Chondrocyte (in vitro differentiated cells): ENCODE measurements around the gene TMEM184C. TPM values are rescaled to one million over a fixed set of nuclear protein-coding genes. Genes with fewer than 3 reads are reported as not detected.

Experiments
- DNase-seq: peaks from one replicate; pipeline ENCODE4 v3.0.0; 2021; ENCODE audit warnings: mixed read lengths, low spot score
- H3K27ac Mint-ChIP-seq: one replicate; pipeline ENCODE4 v1.8.0; 2021; ENCODE audit warnings: mild to moderate bottlenecking, moderate library complexity, mixed read lengths; ENCODE audit not compliant: unreplicated experiment
- H3K27me3 Mint-ChIP-seq: 2 replicates; pipeline ENCODE4 v1.8.0; 2021; ENCODE audit warnings: low read depth, mixed read lengths
- H3K36me3 Mint-ChIP-seq: 2 replicates; pipeline ENCODE4 v1.8.0; 2021; ENCODE audit warnings: low read depth, mixed read lengths
- H3K4me1 Mint-ChIP-seq: 2 replicates; pipeline ENCODE4 v1.8.0; 2021; ENCODE audit warnings: low read depth, mild to moderate bottlenecking, mixed read lengths
- H3K4me3 Mint-ChIP-seq: one replicate; pipeline ENCODE4 v1.8.0; 2021; ENCODE audit warnings: mild to moderate bottlenecking, moderate library complexity, mixed read lengths; ENCODE audit not compliant: unreplicated experiment
- H3K9me3 Mint-ChIP-seq: 2 replicates; pipeline ENCODE4 v1.8.0; 2021; ENCODE audit warnings: low read depth, mixed read lengths
- total RNA-seq: library from RNA; stranded (reverse); gene quantifications from 3 replicates; pipeline ENCODE4 v1.2.1, GENCODE V29; 2021
- TF ChIP-seq, protein P1 (sequence below): fragments of 200-600 bp; sonication (generic); IDR thresholded peaks from 2 replicates; pipeline ENCODE4 v1.5.0; 2021; ENCODE audit warnings: antibody characterized with exemption, mild to moderate bottlenecking, moderate library complexity

The TMEM184C gene
- total RNA-seq, 1 donor from 2014 or later: 35.3 TPM

DNA sequence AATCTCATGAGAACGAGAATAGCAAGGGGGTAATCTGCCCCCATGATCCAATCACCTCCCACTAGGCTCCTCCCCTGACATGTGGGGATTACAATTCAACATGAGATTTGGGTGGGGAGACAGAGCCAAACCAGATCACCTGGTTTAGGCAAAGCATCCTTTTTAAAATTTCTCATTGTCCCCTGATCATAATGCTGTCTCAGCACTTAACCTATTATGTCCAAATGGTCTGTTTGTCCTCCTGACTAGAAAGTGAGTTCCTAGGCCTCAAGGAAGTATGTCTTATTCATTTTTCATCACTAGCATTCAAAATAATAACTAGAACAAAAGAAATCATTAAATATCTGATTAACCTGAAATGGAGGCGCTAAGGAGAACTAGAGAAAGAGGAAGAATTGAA is 74.6 kb downstream of the TMEM184C start:
- H3K27ac Mint-ChIP-seq: no peak overlapping the region
- TF ChIP-seq, protein P1, sequence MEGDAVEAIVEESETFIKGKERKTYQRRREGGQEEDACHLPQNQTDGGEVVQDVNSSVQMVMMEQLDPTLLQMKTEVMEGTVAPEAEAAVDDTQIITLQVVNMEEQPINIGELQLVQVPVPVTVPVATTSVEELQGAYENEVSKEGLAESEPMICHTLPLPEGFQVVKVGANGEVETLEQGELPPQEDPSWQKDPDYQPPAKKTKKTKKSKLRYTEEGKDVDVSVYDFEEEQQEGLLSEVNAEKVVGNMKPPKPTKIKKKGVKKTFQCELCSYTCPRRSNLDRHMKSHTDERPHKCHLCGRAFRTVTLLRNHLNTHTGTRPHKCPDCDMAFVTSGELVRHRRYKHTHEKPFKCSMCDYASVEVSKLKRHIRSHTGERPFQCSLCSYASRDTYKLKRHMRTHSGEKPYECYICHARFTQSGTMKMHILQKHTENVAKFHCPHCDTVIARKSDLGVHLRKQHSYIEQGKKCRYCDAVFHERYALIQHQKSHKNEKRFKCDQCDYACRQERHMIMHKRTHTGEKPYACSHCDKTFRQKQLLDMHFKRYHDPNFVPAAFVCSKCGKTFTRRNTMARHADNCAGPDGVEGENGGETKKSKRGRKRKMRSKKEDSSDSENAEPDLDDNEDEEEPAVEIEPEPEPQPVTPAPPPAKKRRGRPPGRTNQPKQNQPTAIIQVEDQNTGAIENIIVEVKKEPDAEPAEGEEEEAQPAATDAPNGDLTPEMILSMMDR: no peak
- no peaks in the 10 kb centered on the region for H3K27me3 Mint-ChIP-seq

DNA sequence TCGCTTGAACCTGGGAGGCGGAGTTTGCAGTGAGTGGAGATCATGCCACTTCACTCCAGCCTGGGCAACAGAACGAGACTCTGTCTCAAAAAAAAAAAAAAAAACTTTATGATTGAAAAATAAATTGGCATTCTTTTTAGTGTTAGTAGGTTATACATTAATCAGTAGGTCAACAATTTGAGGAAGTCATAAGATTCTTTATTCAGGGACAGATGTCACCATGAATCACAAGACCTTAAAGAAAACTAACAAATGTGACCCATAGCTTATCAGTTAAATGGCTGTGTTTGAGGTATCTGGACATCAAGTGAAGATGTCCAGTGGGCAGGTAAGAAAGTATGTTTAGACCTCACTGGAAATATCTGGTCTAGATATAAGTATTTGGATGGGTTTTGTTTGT is 76.0 kb downstream of the TMEM184C start:
- Mint-ChIP-seq H3K27ac (no peak overlapping the region), H3K4me3 (no peak overlapping the region), H3K36me3 (no peaks in the 10 kb centered on the region), H3K27me3 (no peaks in the 10 kb centered on the region), H3K9me3 (no peaks in the 10 kb centered on the region), H3K4me1 (no peaks in the 10 kb centered on the region)
- TF ChIP-seq, protein P1: no peak
- no peak for DNase-seq

More for the DNA sequence above, 74.6 kb downstream of the TMEM184C start:
- no peak for DNase-seq
- H3K36me3 Mint-ChIP-seq: no peaks in the 10 kb centered on the region
- no peak overlapping the region for H3K4me3 Mint-ChIP-seq
- H3K9me3 Mint-ChIP-seq: no peaks in the 10 kb centered on the region
- H3K4me1 Mint-ChIP-seq: no peaks in the 10 kb centered on the region

DNA sequence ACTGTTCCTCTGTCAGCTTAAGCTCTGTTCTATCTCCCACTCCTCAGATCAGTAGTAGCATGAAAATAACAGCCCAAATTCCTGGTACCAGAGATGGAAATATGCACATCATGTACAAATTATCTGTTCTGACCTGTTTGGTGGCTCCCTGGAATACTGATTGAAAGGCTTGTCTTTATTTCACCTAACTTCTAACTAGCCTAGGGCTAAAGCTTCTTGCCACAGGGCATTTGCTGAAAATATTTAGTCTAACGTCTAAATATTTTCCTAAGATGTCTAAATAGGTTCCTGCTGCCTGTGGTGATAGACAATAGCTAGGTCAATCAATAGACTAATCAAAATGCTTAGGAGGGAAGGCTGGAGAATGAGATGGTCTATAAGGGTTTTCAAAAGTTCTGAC is 79.7 kb downstream of the TMEM184C start:
- Mint-ChIP-seq H3K9me3 (peaks cover 3% of the 10 kb centered on the region), H3K27ac (no peak overlapping the region), H3K27me3 (no peaks in the 10 kb centered on the region)

DNA sequence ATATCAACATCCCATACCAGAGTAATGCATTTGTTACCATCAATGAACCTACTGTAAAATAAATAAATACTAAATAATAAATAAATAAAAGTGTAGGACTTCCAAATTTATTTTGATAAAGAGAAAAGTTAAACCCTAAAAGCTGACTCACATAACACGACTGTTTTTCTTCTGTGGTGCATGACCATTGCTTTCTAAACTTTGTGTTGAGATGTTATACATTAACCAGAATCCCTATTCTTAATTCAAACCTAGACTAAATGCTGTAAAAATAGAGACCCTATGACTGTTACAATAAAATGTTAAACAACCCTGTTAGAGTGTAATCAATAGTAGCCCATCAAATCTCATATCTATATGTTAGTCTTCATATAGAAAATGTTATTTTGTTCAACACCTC is 87.6 kb downstream of the TMEM184C start:
- Mint-ChIP-seq H3K4me1 (peaks cover 11% of the 10 kb centered on the region), H3K36me3 (no peaks in the 10 kb centered on the region), H3K27me3 (no peaks in the 10 kb centered on the region), H3K27ac (no peak overlapping the region), H3K4me3 (no peak overlapping the region), H3K9me3 (peaks cover 3% of the 10 kb centered on the region)
- no peak for DNase-seq
- TF ChIP-seq, protein P1: no peak

More for the DNA sequence above, 79.7 kb downstream of the TMEM184C start:
- Mint-ChIP-seq H3K36me3 (no peaks in the 10 kb centered on the region), H3K4me3 (no peak overlapping the region), H3K4me1 (no peaks in the 10 kb centered on the region)
- TF ChIP-seq, protein P1: no peak
- no peak for DNase-seq

DNA sequence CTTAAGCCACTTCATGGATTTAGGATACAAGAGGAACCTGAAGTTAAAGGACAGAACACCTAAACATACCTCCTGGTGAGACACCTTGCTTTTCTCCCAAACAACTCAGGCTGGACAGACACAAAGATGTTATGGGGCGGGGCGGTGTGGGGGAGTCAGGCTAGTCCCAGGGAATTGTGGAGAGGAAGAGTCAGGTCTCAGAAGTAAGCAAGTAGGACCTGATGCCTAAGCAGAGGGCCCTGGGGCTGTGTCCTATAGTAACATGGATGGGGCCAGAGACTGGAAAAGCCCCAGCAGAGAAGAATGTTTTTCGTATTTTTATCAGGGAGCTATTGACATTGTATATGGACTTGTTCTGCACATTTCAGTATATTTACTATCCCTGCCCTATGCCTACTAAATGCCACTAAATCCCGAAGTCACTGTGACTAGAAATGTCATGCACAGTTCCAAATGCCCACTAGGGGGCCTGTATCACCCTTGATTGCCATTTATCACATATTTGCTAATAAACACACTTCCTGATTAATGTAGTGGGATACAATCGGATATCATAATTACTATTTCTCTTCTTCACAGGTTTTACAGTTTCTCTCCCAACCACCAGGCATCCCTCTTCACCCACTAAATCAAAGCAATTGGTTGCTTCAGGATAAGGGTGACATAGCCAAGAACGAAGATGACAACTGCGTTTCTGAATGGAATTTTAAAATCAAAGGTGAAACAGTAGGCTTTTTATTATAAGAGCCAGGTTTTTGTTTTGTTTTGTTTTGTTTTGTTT is 90.9 kb downstream of the TMEM184C start:
- Mint-ChIP-seq H3K4me1 (peaks cover 11% of the 10 kb centered on the region), H3K27ac (no peak overlapping the region), H3K36me3 (no peaks in the 10 kb centered on the region), H3K9me3 (no peaks in the 10 kb centered on the region), H3K27me3 (no peaks in the 10 kb centered on the region), H3K4me3 (no peak overlapping the region)
- no peak for DNase-seq
- TF ChIP-seq, protein P1: peak; percentile 98
